HG02840 (cell line): Measurements from ENCODE around the gene RNF169.

Experiments
- ATAC-seq: cut with Tn5 transposase; IDR thresholded peaks from one replicate; pipeline ENCODE4 v1.9.1; 2021; ENCODE audit warnings: mild to moderate bottlenecking, moderate library complexity, moderate number of reproducible peaks; ENCODE audit not compliant: unreplicated experiment, low FRiP score

The RNF169 gene, protein sequence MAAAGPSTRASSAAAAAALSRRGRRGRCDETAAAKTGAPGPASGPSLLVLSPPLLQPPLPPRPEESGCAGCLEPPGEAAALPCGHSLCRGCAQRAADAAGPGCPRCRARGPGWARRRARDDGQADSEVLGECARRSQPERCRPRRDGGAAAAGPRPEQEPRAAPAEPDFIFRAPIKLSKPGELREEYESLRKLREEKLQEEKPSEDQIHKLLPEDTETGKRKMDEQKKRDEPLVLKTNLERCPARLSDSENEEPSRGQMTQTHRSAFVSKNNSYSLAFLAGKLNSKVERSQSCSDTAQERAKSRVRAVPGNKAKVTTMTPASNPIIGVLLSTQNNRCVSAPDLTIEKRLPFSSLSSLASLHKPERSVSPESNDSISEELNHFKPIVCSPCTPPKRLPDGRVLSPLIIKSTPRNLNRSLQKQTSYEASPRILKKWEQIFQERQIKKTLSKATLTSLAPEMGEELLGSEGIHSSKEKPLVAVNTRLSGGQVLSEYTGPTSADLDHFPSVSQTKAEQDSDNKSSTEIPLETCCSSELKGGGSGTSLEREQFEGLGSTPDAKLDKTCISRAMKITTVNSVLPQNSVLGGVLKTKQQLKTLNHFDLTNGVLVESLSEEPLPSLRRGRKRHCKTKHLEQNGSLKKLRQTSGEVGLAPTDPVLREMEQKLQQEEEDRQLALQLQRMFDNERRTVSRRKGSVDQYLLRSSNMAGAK

DNA sequence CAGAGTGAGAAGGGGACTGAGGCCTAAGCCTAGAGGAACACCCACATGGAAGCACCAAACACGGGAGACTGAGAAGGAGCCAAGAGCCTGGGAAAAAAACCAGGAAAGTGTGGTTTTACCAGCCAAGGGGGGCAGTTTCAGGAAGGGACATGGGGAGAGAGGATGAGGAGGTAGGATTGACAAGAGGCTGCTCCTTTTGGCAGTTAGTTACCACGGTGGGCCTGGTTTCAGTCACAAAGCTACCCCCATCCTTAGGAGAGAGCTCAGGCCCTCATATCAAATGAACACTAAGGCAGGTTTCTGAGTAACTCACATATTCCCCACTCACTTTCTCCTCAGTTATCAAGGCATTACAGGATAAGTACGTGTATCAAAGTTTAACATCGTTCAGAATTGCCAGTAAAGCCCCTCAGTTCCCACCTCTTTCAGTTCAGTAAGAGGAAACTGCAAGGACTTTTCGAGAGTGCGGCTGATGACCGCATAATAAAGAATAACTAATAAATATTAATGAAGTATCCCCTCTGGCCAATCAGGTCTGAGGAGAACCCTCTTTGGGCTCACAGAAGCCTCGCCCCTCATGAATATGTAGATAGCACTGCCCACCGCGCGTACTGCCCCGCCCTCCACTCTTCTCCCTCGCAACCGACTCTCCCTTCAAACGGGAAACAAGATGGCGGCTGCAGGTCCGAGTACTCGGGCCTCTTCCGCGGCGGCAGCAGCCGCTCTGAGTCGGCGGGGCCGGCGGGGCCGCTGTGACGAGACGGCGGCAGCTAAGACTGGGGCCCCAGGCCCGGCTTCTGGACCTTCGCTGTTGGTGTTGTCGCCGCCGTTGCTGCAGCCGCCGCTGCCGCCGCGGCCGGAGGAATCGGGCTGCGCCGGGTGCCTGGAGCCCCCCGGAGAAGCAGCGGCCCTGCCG lies at the start of gene RNF169:
RNF169 (plus strand) TSS at position 639 of the 916 bp plus-strand sequence; CDS start at position 671, 32 bp downstream.
- peak; percentile 98 for ATAC-seq

DNA sequence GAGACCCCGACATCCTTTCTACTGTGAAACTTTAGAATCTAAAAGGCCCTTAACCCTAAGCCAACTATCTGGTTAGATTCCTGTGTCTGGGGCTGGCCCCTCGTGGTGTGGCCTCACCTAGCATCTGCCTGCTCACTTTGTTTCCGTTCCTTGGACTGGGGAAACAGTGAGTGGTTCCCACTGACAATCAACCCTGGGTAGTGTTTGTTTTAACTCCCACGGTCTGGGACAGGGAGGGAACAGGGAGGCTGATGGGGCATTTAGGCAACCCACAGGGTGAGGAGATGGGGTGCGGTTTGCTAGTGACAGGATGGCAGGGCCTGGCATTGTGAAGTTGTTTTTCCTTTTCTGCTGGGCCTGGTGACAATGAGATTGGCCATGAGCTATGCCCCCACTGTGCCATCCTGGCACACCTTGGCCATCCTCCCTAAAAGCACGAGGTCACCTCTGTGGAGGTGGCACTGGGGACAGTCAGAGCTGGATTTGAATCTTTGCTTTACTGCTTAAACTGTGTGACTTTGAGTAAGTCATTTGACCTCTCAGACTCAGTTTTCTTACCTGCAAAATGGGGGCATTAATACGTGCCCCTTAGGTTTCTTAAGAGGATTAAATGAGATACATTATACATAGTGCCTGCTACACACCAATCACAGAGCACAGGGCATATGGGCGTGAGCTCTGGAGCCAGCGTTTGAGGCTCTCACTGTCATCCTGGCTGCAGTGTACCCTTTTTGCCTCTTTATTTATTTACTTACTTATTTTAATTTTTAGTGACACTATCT lies 48.8 kb upstream of the RNF169 start:
- ATAC-seq: no peak

DNA sequence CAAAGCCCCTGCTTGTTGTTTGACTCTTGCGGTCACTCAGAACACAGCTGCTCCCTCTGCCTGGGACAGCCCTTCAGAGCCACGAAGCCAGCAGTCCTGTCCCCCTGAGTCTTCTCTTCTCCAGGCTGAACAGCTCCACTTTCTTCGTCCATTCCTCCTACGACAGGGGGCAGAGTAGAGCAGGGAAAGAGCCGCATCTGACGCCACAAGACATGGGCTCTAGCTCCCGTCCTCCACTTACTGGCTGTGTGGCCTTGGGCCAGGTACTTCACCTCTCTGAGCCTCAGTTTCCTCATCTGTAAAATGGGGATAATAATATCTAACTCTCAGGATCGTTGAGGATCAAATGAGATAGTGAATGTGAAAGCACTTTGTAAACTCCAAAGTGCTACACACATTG lies 47.3 kb upstream of the RNF169 start:
- ATAC-seq: no peak

DNA sequence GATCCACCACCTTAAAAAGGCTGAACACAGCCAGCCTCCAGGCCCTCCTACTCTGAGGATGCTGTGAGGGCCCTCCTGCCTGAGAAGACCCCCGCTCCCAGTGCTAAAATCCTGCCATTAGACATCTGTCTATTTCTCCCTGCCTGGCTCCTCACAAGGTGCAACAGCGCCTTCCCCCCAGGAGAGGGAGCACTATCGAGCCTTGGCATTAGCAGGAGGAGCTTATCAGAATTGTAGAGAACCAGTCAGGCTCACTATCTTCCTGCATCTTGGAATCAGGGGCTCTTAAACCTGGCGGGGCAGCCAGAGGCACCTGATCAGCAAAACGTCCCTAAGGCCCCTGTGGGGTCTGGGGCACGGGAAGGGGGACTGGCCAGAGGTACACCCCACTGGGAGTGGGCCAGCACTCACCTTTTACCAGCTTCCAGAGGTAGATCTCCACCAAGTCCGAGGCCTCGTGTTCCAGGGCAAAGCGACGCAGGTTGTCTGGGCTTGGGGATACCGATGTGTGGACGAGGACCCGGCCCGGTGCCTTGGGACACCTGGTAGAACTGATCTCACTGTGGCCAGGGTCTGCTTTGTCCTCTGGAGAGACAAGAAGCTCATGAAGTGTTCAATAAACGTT lies 46.2 kb upstream of the RNF169 start:
- ATAC-seq: no peak

DNA sequence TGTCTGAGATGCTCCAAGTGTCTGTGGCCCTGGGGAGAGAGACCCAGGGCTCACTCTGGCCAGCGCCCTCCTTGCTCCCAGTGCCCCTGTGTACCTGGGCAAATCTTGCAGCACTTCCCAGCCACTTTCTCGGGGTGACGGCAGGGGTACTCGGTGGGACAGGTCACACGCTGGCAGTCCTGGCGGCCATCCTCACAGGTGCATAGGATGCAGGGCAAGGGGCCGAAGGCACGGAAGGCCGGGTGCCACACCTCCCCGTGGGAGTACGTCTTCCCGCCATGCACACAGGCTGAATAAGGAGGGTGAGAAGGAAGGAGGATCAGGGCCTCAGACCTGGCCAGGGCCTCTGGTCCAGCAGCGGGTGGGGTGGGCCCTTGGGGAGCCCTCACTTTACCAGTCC lies 45.4 kb upstream of the RNF169 start:
- ATAC-seq: no peak

DNA sequence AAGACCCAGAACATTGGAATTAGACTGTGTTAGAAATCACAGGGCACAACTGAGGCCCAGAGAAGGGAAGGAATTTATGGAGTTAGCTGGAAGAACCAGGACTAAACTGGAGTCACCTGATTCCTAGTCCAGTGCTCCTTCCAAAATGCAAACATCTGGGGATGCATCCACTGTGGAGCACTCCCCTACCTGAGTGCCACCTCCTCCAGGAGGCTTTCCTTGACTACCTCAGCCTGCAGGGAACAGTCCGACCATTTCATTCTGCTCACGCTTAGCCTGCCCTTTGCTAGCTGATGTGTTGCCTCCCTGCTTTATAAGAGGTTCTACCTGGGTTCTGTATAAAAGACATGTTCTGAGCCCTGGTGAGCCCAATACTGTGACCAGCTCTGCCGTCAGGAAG lies 41.5 kb upstream of the RNF169 start:
- ATAC-seq: no peak

DNA sequence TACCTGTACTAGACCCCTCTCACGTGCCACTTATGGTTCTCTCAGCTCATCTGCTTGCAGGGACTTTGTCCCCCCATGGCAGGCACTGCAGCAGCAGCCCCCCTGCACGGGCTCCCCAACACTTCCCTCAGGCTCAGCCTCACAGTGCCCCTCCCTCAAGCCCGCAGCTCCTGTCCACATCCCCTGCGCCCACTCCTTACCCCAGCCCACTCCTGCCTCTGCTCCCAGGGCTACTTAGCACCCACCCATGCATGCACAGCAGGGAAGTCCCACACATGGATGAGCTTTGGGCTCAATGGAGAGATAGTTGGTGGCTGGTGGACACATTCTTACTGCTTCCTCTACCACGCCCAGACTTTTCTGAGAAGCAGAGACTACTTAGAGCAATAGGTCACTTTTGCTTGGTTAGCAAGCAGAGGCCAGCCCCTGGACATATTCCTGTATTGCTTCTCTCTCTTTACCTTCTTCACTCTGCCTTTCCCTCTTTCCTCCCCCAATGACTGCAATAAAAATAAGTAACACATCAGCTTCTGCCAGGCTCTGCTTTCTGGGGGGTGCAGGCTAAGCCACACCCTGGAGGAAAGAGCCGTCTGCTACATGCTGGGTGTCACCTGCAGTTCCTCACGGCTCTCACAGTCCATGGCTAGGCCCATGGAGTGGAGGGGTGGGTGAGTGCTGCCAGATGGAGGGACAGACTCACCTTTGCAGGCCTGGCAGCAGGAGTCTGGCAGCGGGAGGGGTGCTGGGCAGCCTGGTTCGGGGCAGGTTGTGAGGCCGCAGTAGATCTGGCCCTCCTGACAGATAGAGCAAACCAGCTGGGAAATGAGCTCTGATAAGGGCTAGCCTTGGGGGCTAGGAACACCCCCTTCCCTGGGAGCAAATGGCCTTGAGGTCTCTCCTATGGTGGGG lies 40.8 kb upstream of the RNF169 start:
- no peak for ATAC-seq

DNA sequence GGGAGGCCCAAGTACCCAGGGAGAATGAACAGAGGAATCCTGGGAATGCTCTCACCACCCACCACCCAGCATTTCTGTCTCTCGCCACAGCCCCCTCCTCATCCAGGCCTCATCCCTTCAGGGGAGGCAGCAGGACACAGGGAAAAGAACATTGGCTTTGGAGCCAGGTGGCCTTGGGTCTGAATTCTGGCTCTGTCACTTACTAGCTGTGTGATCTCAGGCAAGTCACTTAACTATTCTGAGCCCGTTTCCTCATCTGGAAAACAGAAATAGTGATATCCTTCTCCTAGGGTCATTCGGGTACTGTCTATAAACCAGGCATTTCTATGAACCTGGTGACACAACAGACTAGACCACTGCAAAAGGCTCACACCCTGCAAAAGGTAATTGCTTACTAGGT lies 39.5 kb upstream of the RNF169 start:
- no peak for ATAC-seq

DNA sequence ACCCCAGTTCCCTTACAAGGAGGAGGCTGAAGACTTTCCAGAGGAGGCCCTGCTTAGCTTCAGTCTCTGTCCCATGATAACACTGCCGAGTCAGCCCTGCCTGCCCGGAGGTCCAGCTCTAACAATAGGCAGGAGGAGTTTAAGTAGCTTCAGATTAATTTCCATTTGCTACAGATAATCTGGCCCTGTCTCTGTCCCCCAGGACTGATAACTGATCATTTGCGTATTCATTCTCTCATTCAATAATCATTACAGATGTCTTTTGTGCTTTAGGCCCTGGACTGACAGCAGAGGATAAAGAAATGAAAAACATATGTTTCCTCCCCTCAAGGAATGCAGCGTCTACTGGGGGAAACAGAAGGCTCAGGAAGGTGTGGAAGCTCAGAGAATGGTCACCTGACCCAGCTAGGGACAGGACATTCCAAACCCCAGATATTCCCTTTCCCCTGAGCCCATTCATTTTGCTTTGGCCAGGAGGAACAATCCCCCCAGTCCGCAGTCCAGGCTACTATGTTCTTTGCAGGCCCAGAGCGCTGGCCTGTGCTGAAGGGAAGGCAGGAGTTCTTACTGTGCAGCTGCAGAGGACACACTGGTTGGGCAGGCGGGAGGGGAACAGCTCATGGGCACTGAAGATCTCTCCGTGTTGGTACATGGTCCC lies 38.2 kb upstream of the RNF169 start:
- ATAC-seq: no peak

DNA sequence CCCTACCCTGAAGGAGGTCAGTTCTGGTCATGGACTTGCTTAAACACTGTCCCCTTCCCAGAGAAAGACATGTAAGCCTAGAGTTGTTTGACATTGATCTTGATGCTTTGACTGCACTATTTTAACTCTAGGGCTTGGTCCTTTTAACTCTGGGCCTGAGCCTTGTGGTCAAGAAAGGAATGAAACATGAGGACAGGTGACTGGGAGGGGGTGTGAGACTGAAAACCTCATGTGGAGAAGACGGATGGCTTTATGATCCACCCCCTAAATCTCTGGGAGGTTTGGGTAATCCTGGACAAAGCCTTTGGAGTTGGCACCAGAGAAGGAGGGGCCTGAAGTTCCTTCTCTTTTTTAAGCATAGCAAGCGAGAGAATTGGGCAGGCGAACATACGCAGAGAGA lies 35.0 kb upstream of the RNF169 start:
- ATAC-seq: no peak

DNA sequence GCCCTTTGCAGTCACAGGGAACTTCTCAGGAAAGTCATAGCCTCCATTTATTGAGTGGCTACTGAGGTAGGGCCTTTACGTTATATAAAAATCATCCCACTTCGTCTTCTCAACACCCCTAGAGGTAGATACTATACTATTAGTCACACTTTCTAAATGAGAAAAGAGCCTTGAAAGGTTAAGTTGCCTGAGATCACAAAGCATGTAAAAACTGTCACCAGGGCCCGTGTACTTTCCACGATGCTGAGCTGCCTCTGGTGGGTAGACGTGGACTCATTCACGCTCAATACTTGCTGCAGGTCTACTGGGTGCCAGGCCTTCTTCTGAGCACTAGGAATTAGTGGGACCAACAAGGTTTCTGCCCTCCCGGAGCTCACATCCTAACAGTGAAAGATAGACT lies 33.7 kb upstream of the RNF169 start:
- no peak for ATAC-seq

DNA sequence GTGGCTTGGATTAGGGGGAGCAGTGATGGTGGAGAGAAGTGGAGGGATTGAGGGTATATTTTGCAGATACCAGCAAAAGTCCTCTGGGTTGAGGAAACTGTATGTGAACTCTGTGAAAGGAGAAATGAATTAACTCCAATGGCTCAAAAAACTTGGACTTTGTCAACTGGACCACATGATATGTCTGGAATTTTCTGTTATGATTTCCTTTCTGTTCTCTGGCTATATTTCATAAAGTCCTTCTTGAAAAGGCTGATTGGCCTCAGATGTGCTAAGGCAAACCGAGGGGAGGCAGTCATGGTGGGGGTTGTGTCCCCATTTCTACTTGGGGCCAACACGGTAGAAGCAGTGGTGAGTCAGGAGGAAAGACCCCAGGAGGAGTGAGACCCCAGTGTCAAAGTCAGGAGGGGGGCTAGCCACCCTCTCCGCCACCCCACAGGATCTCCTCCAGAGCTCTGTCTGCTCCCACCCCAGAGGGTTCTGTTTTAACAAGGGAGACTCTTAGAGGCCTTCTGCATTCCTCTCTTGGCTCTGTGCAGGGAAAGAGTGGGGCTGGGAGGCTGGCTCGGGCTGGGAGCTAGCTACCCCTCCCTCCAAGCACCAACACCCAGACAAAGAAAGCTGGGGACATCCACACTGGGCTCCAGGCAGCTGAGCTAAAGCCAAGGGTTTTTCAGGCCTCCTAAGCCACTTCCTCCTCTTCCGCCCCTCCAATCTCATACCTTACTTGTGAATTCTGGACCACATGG lies 31.3 kb upstream of the RNF169 start:
- no peak for ATAC-seq

DNA sequence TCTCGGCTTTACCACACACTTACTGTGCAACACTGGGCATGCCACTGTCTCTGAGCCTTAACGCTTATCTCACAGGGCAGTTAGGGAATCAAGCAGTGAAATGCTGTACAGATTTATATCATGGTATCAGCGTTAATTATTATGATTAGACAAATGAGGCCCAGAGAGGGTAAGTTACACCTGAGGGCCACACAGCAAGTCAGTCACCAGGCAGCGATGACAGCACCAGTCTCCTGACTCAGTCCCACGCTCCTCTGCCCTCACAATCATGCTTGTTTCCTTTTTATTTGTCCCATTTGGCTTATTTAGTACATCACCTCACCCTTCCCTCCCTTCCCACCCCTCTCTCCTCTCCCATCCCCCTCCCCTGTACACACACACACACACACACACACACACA lies 29.6 kb upstream of the RNF169 start:
- ATAC-seq: no peak

DNA sequence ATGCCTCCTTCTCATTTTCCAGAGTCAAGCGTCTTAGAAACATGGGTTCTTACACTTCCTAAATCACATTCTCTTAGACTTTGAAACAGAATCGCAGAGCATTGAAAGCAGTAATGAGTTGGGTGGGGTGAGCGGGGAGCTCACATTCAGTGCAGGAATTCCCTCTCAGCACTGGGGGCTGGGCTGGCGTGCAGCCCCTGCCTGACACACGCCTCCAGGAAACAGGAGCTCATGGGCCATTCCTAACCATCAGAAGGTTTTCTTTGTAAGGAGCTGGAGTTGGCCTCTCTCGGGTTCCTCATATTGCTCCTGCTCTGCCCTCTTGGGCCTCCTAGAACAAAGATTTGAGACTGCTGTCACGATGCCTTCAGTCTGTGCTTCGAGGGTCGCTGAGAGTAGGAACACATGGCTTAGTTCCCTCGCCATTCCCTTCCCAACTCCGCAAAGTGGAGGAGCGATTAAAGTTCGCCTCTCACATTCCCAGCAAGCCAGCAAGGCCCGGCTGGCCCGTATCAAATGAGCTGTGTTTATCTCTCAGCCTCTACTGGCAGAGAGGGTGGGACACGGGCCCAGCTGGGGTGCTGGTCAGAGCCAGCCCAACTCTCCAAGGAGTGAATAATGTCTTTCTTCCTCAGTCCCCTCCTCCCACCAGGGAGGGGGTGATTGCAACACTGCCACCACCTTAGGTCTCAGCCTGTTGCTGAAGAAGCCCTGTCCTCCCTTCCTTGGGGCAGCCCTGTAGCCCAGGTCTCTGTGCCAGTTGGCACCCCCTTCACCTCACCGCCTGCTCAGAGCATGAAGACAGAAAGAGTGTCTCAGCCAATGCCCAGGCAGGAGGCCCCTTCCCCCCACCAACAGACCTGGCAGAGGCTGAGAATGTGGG lies 27.8 kb upstream of the RNF169 start:
- no peak for ATAC-seq

DNA sequence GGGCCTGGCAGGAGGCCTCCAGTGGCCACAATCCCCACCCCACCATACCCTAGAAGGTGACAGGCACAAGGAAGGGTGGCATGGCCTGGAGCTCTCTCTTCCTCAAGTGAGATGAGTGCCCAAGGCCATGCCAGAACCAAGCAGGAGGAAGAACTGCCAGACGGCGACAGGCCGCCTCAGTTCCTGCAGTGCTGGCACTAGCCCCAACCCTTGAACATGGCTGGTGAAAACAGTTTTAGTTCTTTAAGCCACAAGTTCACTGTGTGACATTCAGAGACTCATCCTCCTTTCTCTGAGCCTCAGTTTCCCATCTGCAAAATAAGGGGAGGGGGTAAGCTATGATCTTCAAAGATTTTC lies 27.2 kb upstream of the RNF169 start:
- ATAC-seq: no peak

DNA sequence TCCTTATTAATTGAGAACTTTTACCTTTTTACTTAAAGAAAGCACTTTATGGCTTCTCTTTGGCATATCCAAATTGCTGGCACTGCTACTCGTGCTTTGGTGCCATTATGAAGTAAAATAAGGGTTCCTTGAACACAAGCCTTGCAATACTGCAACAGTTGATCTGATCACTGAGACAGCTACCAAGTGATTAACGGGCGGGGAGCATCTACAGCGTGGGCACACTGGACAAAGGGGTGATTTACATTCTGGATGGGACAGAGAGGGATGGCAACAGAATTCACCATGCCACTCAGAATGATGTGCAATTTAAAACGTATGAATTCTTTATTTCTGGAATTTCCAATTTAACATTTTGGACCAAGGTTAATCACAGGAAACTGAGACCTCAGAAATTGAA lies 25.1 kb upstream of the RNF169 start:
- no peak for ATAC-seq

DNA sequence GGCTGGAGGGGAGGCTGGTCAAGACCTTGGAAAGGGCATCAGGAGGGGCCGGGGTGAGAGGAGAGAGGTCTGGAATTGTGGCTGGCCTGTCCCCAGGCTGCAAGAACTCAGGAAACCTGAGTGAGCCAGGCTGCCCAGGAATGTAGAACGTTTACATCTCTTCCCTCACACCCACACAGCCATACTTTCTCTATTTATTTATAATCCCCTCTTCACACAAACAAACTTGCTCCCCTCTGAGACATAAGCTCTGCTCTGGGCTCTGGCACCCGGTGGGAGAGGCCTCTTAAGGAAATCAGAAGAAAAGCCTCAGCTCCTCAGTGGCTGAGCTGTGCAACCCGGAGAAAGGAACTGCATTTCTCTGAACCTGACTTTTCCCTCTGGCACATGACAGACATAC lies 22.9 kb upstream of the RNF169 start:
- ATAC-seq: no peak
